ENCODE measurements around the gene SUFU. TPM values are rescaled to one million over a fixed set of nuclear protein-coding genes. Genes with fewer than 3 reads are reported as not detected.

SUFU gene
- total RNA-seq, 2 experiments from 2014 or later: 8.5 to 8.8 TPM

DNA sequence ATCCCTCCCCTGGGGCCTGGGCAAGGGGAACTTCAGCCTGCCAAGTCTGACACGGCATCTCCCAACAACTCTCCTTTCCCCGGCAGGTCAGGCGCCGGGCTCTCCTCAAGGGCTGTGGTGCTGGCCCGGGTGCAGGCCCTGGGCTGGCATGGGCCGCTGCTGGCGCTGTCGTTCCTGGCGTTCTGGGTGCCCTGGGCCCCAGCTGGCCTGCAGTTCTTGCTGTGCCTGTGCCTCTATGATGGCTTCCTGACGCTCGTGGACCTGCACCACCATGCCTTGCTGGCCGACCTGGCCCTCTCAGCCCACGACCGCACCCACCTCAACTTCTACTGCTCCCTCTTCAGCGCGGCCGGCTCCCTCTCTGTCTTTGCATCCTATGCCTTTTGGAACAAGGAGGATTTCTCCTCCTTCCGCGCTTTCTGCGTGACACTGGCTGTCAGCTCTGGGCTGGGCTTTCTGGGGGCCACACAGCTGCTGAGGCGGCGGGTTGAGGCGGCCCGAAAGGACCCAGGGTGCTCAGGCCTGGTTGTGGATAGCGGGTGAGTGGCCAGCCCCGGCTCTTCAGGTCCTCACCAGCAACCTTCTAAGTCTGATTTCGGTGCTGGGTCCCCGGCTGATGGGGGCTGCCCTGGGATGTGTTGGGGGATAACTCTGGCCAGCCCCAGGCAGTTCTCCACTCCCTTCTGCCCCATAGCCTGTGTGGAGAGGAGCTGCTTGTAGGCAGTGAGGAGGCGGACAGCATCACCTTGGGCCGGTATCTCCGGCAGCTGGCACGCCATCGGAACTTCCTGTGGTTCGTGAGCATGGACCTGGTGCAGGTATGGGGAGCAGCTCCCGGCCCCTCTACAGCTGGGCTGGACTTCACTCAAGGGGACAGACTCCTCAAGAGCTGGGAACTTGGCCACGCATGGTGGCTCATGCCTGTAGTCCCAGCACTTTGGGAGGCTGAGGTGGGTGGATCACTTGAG, 32.9 kb upstream of the SUFU start:
- Mint-ChIP-seq H3K4me3 (no peak overlapping the region), H3K27ac (no peak overlapping the region), H3K27me3 (no peaks in the 10 kb centered on the region), H3K4me1 (ENCODE audit: low read depth) (peaks cover 16% of the 10 kb centered on the region), H3K36me3 (ENCODE audit: low read depth) (peaks cover 12% of the 10 kb centered on the region), H3K9me3 (no peaks in the 10 kb centered on the region)
- no peak for TF ChIP-seq CTCF (IDR thresholded peaks at IDR 0.05)
- ChIA-PET CTCF (interaction anchor here (0.9 to 1.7 kb wide), 2 partner anchors 33 to 239 kb away, joined by 3 read pairs; no protein-coding TSS in a partner anchor), POLR2A (interaction anchor here (0.8 to 1.5 kb wide), 2 partner anchors 9 to 30 kb away, joined by 3 to 7 read pairs; no protein-coding TSS in a partner anchor)
- no peak for DNase-seq
- intact Hi-C loops (cut with micrococcal nuclease): loop anchor here (10.0 kb wide), 1 partner anchor 236 kb away; no protein-coding TSS in a partner anchor
- ATAC-seq: no peak

- H3K27ac Mint-ChIP-seq: peak overlapping the region; percentile 72
- intact Hi-C loops (cut with micrococcal nuclease): loop anchor here (10.0 kb wide), 1 partner anchor 239 kb away; no protein-coding TSS in a partner anchor
- no peak for TF ChIP-seq CTCF (IDR thresholded peaks at IDR 0.05)
- no peak overlapping the region for H3K4me3 Mint-ChIP-seq
- H3K27me3 Mint-ChIP-seq: no peaks in the 10 kb centered on the region
- POLR2A ChIA-PET: interaction anchor here (1.4 to 1.5 kb wide), 3 partner anchors 12 to 38 kb away, joined by 4 to 7 read pairs (median 5); partner anchors contain the start of gene C10orf95
- no peaks in the 10 kb centered on the region for H3K9me3 Mint-ChIP-seq
- DNase-seq (peak; percentile 41), ATAC-seq (peak; percentile 84)
- H3K36me3 Mint-ChIP-seq (ENCODE audit: low read depth): peaks cover 10% of the 10 kb centered on the region
- H3K4me1 Mint-ChIP-seq (ENCODE audit: low read depth): peaks cover 23% of the 10 kb centered on the region
- CTCF ChIA-PET: interaction anchor here (0.8 to 1.7 kb wide), 6 partner anchors 12 to 244 kb away, joined by 3 to 10 read pairs (median 4); no protein-coding TSS in a partner anchor
Observed at GRCh38 chr10:102473445-102474331, 30.1 kb upstream of the SUFU start.

GRCh38 chr10:102475451-102476040, 28.2 kb upstream of the SUFU start:
- no peaks in the 10 kb centered on the region for H3K27me3 Mint-ChIP-seq
- POLR2A ChIA-PET: interaction anchor here (0.6 to 1.5 kb wide), 3 partner anchors 40 to 206 kb away, joined by 3 to 4 read pairs (median 3); no protein-coding TSS in a partner anchor
- H3K4me3 Mint-ChIP-seq: no peak overlapping the region
- intact Hi-C loops (cut with micrococcal nuclease): loop anchor here (10.0 kb wide), 1 partner anchor 241 kb away; no protein-coding TSS in a partner anchor
- DNase-seq (no peak), ATAC-seq (no peak)
- no peak overlapping the region for H3K27ac Mint-ChIP-seq
- CTCF ChIA-PET: interaction anchor here (1.0 kb wide), 1 partner anchor 55 kb away, joined by 3 read pairs; the partner anchor contains the start of gene FBXL15
- H3K9me3 Mint-ChIP-seq: no peaks in the 10 kb centered on the region
- no peak for TF ChIP-seq CTCF (IDR thresholded peaks at IDR 0.05)
- peaks cover 18% of the 10 kb centered on the region for H3K36me3 Mint-ChIP-seq (ENCODE audit: low read depth)
- peaks cover 29% of the 10 kb centered on the region for H3K4me1 Mint-ChIP-seq (ENCODE audit: low read depth)

- DNase-seq (peak; percentile 35), ATAC-seq (no peak)
- no peak overlapping the region for H3K4me3 Mint-ChIP-seq
- ChIA-PET CTCF (interaction anchor here (0.8 to 1.3 kb wide), 7 partner anchors 15 to 307 kb away, joined by 3 to 6 read pairs (median 3); partner anchors contain the start of gene FBXL15), POLR2A (interaction anchor here (0.6 to 1.1 kb wide), 4 partner anchors 19 to 83 kb away, joined by 3 to 4 read pairs (median 4); no protein-coding TSS in a partner anchor)
- H3K27me3 Mint-ChIP-seq: no peaks in the 10 kb centered on the region
- intact Hi-C loops (cut with micrococcal nuclease): loop anchor here (10.0 kb wide), 1 partner anchor 242 kb away; no protein-coding TSS in a partner anchor
- H3K9me3 Mint-ChIP-seq: no peaks in the 10 kb centered on the region
- H3K27ac Mint-ChIP-seq: peak overlapping the region; percentile 77
- TF ChIP-seq CTCF (IDR thresholded peaks at IDR 0.05): no peak
- peaks cover 29% of the 10 kb centered on the region for H3K4me1 Mint-ChIP-seq (ENCODE audit: low read depth)
- H3K36me3 Mint-ChIP-seq (ENCODE audit: low read depth): peaks cover 17% of the 10 kb centered on the region
Observed at GRCh38 chr10:102476466-102477141, 27.2 kb upstream of the SUFU start.

Measured in activated CD8-positive, alpha-beta T cell treated with anti-CD3 and anti-CD28 coated beads for 36 hours (primary cell).